Activated CD8-positive, alpha-beta memory T cell treated with anti-CD3 and anti-CD28 coated beads, Interleukin-2, amount 10 ng/mL, durations not matched to agents 7 days and 5 days (primary cell): ENCODE data around the gene FMNL2. TPM values are rescaled to one million over a fixed set of nuclear protein-coding genes. Genes with fewer than 3 reads are reported as not detected.

ENCODE experiments used
- ATAC-seq: fragments of 150-1000 bp; cut with Tn5 transposase; one replicate; pipeline ENCODE4 v1.10.0; 2021; ENCODE audit warnings: moderate library complexity
- CTCF ChIA-PET: fragments of 350-600 bp; sonication (Branson Sonifier 250); formaldehyde crosslinking; loops from one replicate; lab custom pipeline; 2021; ENCODE audit warnings: antibody characterized with exemption; lab: Charles Lee
- DNase-seq: peaks from one replicate; pipeline ENCODE4 v3.0.0-alpha.2; 2020
- H3K27ac Mint-ChIP-seq: one replicate; pipeline ENCODE4 v1.8.0; 2021; ENCODE audit warnings: mild to moderate bottlenecking, mixed read lengths
- H3K27me3 Mint-ChIP-seq: one replicate; pipeline ENCODE4 v1.8.0; 2021; ENCODE audit warnings: mixed read lengths
- H3K36me3 Mint-ChIP-seq: one replicate; pipeline ENCODE4 v1.8.0; 2021; ENCODE audit warnings: mild to moderate bottlenecking, mixed read lengths
- H3K4me1 Mint-ChIP-seq: one replicate; pipeline ENCODE4 v1.8.0; 2021; ENCODE audit warnings: mixed read lengths
- H3K4me3 Mint-ChIP-seq: one replicate; pipeline ENCODE4 v1.8.0; 2021; ENCODE audit warnings: mild to moderate bottlenecking, moderate library complexity, mixed read lengths
- H3K9me3 Mint-ChIP-seq: one replicate; pipeline ENCODE4 v1.8.0; 2022; ENCODE audit warnings: low read depth, mixed read lengths
- total RNA-seq, 2 experiments: library from RNA; stranded (reverse); gene quantifications; one replicate each; pipeline ENCODE4 v1.2.3, GENCODE V29; 2021

FMNL2 gene
- total RNA-seq, 2 experiments from 2014 or later = 0.26 to 0.56 TPM

- Mint-ChIP-seq H3K9me3 (no peaks in the 10 kb centered on the region), H3K27ac (no peak overlapping the region), H3K4me3 (no peak overlapping the region), H3K27me3 (no peaks in the 10 kb centered on the region), H3K4me1 (peaks cover 21% of the 10 kb centered on the region), H3K36me3 (peaks cover 32% of the 10 kb centered on the region)
- CTCF ChIA-PET = no interaction called here
- DNase-seq (no peak), ATAC-seq (no peak)
Observed at GRCh38 chr2:152682663-152683062, 347.7 kb downstream of the FMNL2 start.

GRCh38 chr2:152683400-152683799 lies 348.4 kb downstream of the FMNL2 start:
- H3K4me3 Mint-ChIP-seq = no peak overlapping the region
- H3K36me3 Mint-ChIP-seq = peaks cover 32% of the 10 kb centered on the region
- H3K9me3 Mint-ChIP-seq = no peaks in the 10 kb centered on the region
- no peak for DNase-seq
- no peaks in the 10 kb centered on the region for H3K27me3 Mint-ChIP-seq
- CTCF ChIA-PET = interaction anchor here (1.4 kb wide), 1 partner anchor 658 kb away, joined by 4 read pairs; no protein-coding TSS in a partner anchor
- no peak for ATAC-seq
- H3K27ac Mint-ChIP-seq = no peak overlapping the region
- H3K4me1 Mint-ChIP-seq = peaks cover 21% of the 10 kb centered on the region

- peaks cover 24% of the 10 kb centered on the region for H3K36me3 Mint-ChIP-seq
- H3K27me3 Mint-ChIP-seq = no peaks in the 10 kb centered on the region
- H3K27ac Mint-ChIP-seq = no peak overlapping the region
- no peak for ATAC-seq
- CTCF ChIA-PET = no interaction called here
- H3K4me1 Mint-ChIP-seq = peaks cover 23% of the 10 kb centered on the region
- H3K4me3 Mint-ChIP-seq = no peak overlapping the region
- DNase-seq = no peak
- H3K9me3 Mint-ChIP-seq = no peaks in the 10 kb centered on the region
Observed at GRCh38 chr2:152686321-152686720, 351.3 kb downstream of the FMNL2 start.

- no peak for DNase-seq
- CTCF ChIA-PET = interaction anchor here (2.1 kb wide), 1 partner anchor 22 kb away, joined by 11 read pairs; no protein-coding TSS in a partner anchor
- Mint-ChIP-seq H3K36me3 (peaks cover 20% of the 10 kb centered on the region), H3K4me1 (peaks cover 33% of the 10 kb centered on the region), H3K27me3 (no peaks in the 10 kb centered on the region), H3K4me3 (no peak overlapping the region), H3K27ac (peak overlapping the region; percentile 98), H3K9me3 (no peaks in the 10 kb centered on the region)
- ATAC-seq = peak; percentile 70
Observed at GRCh38 chr2:152693033-152693432, 358.1 kb downstream of the FMNL2 start.

GRCh38 chr2:152694161-152694661 lies 359.2 kb downstream of the FMNL2 start:
- peak overlapping the region; percentile 98 for H3K27ac Mint-ChIP-seq
- DNase-seq (peak; percentile 79), ATAC-seq (peak; percentile 86)
- peaks cover 33% of the 10 kb centered on the region for H3K4me1 Mint-ChIP-seq
- CTCF ChIA-PET = interaction anchor here (2.1 kb wide), 1 partner anchor 21 kb away, joined by 11 read pairs; no protein-coding TSS in a partner anchor
- peaks cover 21% of the 10 kb centered on the region for H3K36me3 Mint-ChIP-seq
- peak overlapping the region; percentile 83 for H3K4me3 Mint-ChIP-seq
- H3K9me3 Mint-ChIP-seq = no peaks in the 10 kb centered on the region
- no peaks in the 10 kb centered on the region for H3K27me3 Mint-ChIP-seq

GRCh38 chr2:152695763-152696162 lies 360.8 kb downstream of the FMNL2 start:
- H3K4me1 Mint-ChIP-seq = peaks cover 33% of the 10 kb centered on the region
- no peaks in the 10 kb centered on the region for H3K27me3 Mint-ChIP-seq
- H3K4me3 Mint-ChIP-seq = peak overlapping the region; percentile 13
- no peak for DNase-seq
- H3K9me3 Mint-ChIP-seq = no peaks in the 10 kb centered on the region
- H3K36me3 Mint-ChIP-seq = peaks cover 30% of the 10 kb centered on the region
- CTCF ChIA-PET = interaction anchor here (2.1 kb wide), 1 partner anchor 20 kb away, joined by 6 read pairs; the partner anchor contains the start of gene PRPF40A
- H3K27ac Mint-ChIP-seq = peak overlapping the region; percentile 63
- no peak for ATAC-seq

- H3K4me1 Mint-ChIP-seq = peaks cover 36% of the 10 kb centered on the region
- no peak for DNase-seq
- peaks cover 4% of the 10 kb centered on the region for H3K9me3 Mint-ChIP-seq
- H3K4me3 Mint-ChIP-seq = no peak overlapping the region
- H3K36me3 Mint-ChIP-seq = peaks cover 33% of the 10 kb centered on the region
- H3K27me3 Mint-ChIP-seq = no peaks in the 10 kb centered on the region
- no peak overlapping the region for H3K27ac Mint-ChIP-seq
- CTCF ChIA-PET = interaction anchor here (2.1 kb wide), 1 partner anchor 20 kb away, joined by 6 read pairs; the partner anchor contains the start of gene PRPF40A
- ATAC-seq = no peak
Observed at GRCh38 chr2:152696476-152696875, 361.5 kb downstream of the FMNL2 start.

Other genes with a start within 250 kb of the FMNL2 start
- under 1 TPM; 0.14 to 0.23 TPM for gene CACNB4, start 236.1 kb upstream of the FMNL2 start, total RNA-seq
- 10 to 100 TPM; 14.1 to 15.8 TPM for gene STAM2, start 159.4 kb upstream of the FMNL2 start, total RNA-seq